ENCODE results near the gene NETO2. TPM values are rescaled to one million over a fixed set of nuclear protein-coding genes. Genes with fewer than 3 reads are reported as not detected.

The NETO2 gene
- total RNA-seq, 1 experiment from 2014 or later: 54.4 TPM

DNA sequence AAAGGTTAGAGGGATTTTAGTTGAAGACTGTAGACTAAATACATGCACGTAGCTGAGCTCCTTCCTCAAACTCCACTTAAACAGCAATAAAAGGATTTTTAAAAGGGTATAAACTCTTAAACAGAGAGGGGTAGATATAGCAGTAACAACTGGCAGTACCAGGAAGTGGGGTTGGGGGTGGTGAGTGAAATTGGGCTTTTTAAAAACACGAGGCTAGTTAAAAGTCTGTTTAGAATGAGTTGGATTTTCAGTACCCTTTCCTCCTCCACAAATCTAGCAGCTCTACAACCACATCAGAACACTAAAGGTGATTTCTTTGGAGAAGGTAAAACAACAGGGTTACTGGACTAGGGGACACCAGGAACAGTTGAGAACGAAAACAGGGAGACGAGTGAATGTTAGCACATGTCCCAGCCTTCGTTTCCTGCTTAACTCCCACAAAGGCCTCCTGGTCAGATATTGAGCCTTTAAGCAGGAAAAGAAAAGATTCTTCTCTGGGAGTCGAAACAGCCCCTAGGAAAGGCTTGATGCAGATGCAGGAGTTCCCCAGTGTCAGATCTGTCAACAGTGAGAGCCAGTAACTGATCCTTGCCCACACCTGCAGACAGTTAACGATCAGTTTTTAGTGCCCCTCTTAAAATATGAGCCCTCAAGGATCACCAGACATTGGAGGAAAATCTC, 13.8 kb downstream of the NETO2 start:
- BruUV-seq (replicated peaks): no TSS peak
- no peaks in the 10 kb centered on the region for H3K36me3 ChIP-seq (ENCODE audit: low read depth)
- intact Hi-C loops (cut with micrococcal nuclease; ENCODE audit: unreplicated experiment): no loop called here
- H3K4me2 ChIP-seq: no peak overlapping the region
- H2AFZ ChIP-seq: no peak overlapping the region
- H3K4me3 ChIP-seq: no peak overlapping the region
- ChIA-PET CTCF (interaction anchor here (0.6 kb wide), 1 partner anchor 14 kb away, joined by 3 read pairs; no protein-coding TSS in a partner anchor), POLR2A (ENCODE audit: unreplicated experiment) (no interaction called here)
- no peaks in the 10 kb centered on the region for H3K9me2 ChIP-seq (ENCODE audit: insufficient read depth)
- no peaks in the 10 kb centered on the region for H3F3A ChIP-seq (ENCODE audit: insufficient read depth, low read depth)
- no peaks in the 10 kb centered on the region for H4K20me1 ChIP-seq (ENCODE audit: insufficient read depth)
- no peaks in the 10 kb centered on the region for H3K27me3 ChIP-seq (ENCODE audit: insufficient read depth, low read depth)
- H3K9me3 ChIP-seq (ENCODE audit: insufficient read depth, low read depth): no peaks in the 10 kb centered on the region
- H3K27ac ChIP-seq: no peak overlapping the region
- H3K4me1 ChIP-seq (replicated peaks; ENCODE audit: insufficient read depth): no peaks in the 10 kb centered on the region
- H3K79me2 ChIP-seq (ENCODE audit: low read depth): peaks cover 35% of the 10 kb centered on the region
- DNase-seq: no peak
- no peak for TF ChIP-seq CTCF (conservative IDR thresholded peaks at IDR 0.05)
- no peak for TF ChIP-seq EZH2 (IDR thresholded peaks at IDR 0.05; ENCODE audit: low read depth)

DNA sequence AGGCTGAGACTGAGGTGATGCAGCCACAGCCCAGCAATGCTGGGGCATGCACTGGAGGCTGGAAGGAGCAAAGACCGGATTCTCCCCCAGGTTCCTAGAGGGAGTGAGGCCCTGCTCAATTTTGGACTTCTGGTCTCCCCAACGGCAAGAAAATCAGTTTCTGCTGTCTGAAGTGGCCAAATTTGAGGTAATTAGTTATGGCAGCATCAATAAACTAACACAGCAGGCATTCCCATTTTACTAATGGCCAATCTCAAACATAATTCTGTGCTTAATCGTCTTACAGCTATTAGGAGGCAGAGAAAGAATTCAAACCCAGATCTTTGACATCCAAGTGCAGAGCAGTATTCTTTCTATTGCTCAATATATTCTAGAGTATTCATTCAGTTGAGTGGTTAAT, 16.2 kb downstream of the NETO2 start:
- DNase-seq: no peak
- H3F3A ChIP-seq (ENCODE audit: insufficient read depth, low read depth): no peaks in the 10 kb centered on the region
- peaks cover 15% of the 10 kb centered on the region for H3K79me2 ChIP-seq (ENCODE audit: low read depth)
- ChIA-PET POLR2A (ENCODE audit: unreplicated experiment) (no interaction called here), CTCF (no interaction called here)
- H3K36me3 ChIP-seq (ENCODE audit: low read depth): no peaks in the 10 kb centered on the region
- no peaks in the 10 kb centered on the region for H3K9me3 ChIP-seq (ENCODE audit: insufficient read depth, low read depth)
- TF ChIP-seq EZH2 (IDR thresholded peaks at IDR 0.05; ENCODE audit: low read depth) (no peak), CTCF (conservative IDR thresholded peaks at IDR 0.05) (no peak)
- no peaks in the 10 kb centered on the region for H3K4me1 ChIP-seq (replicated peaks; ENCODE audit: insufficient read depth)
- intact Hi-C loops (cut with micrococcal nuclease; ENCODE audit: unreplicated experiment): no loop called here
- no TSS peak for BruUV-seq (replicated peaks)
- H3K9me2 ChIP-seq (ENCODE audit: insufficient read depth): no peaks in the 10 kb centered on the region
- H4K20me1 ChIP-seq (ENCODE audit: insufficient read depth): 0 out of 2 replicates have a peak, but pooled peaks cover 3% of the 10 kb centered on the region
- no peak overlapping the region for H3K4me3 ChIP-seq
- no peaks in the 10 kb centered on the region for H3K27me3 ChIP-seq (ENCODE audit: insufficient read depth, low read depth)
- no peak overlapping the region for H3K4me2 ChIP-seq
- H3K27ac ChIP-seq: no peak overlapping the region
- no peak overlapping the region for H2AFZ ChIP-seq

DNA sequence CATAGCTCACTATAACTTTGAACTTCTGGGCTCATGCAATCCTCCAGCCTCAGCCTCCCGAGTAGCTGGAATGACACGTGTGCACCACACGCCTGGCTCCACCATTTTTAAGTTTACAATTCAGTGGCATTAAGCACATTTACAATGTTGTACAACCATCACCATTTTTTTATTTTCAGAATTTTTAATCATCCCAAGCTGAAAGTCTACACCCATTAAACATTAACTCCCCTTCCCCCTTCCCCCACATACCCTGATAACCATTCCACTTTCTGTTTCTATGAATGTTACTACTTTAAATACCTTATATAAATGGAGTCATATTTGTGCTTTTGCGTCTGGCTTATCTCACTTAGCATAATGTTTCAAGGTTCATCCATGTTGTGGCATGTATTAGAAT, 18.0 kb downstream of the NETO2 start:
- intact Hi-C loops (cut with micrococcal nuclease; ENCODE audit: unreplicated experiment): no loop called here
- Histone ChIP-seq H3K36me3 (ENCODE audit: low read depth) (no peaks in the 10 kb centered on the region), H4K20me1 (ENCODE audit: insufficient read depth) (0 out of 2 replicates have a peak, but pooled peaks cover 3% of the 10 kb centered on the region), H3F3A (ENCODE audit: insufficient read depth, low read depth) (no peaks in the 10 kb centered on the region; the same call in 1 of the 2 replicates), H3K4me3 (no peak overlapping the region), H3K4me2 (no peak overlapping the region), H3K79me2 (ENCODE audit: low read depth) (no peaks in the 10 kb centered on the region), H3K27me3 (ENCODE audit: insufficient read depth, low read depth) (no peaks in the 10 kb centered on the region), H3K4me1 (replicated peaks; ENCODE audit: insufficient read depth) (no peaks in the 10 kb centered on the region), H3K27ac (no peak overlapping the region), H3K9me3 (ENCODE audit: insufficient read depth, low read depth) (no peaks in the 10 kb centered on the region), H2AFZ (no peak overlapping the region), H3K9me2 (ENCODE audit: insufficient read depth) (no peaks in the 10 kb centered on the region)
- BruUV-seq (replicated peaks): no TSS peak
- no peak for DNase-seq
- ChIA-PET CTCF (no interaction called here), POLR2A (ENCODE audit: unreplicated experiment) (interaction anchor here (0.6 kb wide), 1 partner anchor 26 kb away, joined by 5 read pairs; no protein-coding TSS in a partner anchor)
- no peak for TF ChIP-seq EZH2 (IDR thresholded peaks at IDR 0.05; ENCODE audit: low read depth)
- no peak for TF ChIP-seq CTCF (conservative IDR thresholded peaks at IDR 0.05)

Measured in PC-9 (cell line).